Measurements from ENCODE around the gene ATAD3C. TPM values are rescaled to one million over a fixed set of nuclear protein-coding genes. Genes with fewer than 3 reads are reported as not detected.
"Not testable (repeated sequence)": the region's sequence is repeated elsewhere in the genome, so short reads cannot be mapped to it uniquely, and the experiment has no call there.

Gene ATAD3C
- total RNA-seq, 1 donor from 2014 or later: 0.62 TPM

DNA sequence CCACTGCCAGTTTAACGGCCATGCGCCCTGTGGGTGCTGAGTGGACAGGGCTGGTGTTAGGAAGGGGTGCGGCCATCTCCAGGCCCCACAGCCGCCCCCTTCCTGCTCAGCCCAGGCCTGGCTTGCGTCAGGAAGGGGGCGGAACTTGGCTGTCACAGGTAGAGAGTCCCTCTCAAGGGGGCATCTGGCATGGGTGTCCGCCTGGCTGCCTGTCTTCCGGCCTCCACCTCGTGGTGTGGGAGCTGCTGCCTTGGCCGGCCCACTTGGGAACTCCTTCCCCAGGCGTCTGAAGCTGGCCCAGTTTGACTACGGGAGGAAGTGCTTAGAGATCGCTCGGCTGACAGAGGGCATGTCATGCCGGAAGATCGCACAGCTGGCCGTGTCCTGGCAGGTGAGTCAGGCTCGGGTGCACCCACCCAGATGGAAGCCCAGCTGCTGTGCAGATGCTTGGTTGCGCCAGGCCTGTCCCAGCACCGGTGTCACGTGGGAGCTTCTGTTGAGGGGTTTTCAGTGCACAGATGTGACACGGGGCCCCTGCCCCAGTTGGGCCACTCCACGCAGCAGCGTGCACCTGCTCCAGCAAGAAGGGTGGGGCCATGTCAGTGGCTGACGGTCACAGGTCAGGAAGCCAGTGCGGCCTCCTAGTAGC lies 13.0 kb downstream of the ATAD3C start:
- no peak overlapping the region for H3K27ac Mint-ChIP-seq
- H3K9me3 Mint-ChIP-seq: no peaks in the 10 kb centered on the region
- DNase-seq (ENCODE audit: low spot score): no peak
- no peaks in the 10 kb centered on the region for H3K4me1 Mint-ChIP-seq (ENCODE audit: low read depth)
- intact Hi-C loops (cut with micrococcal nuclease): no loop called here
- H3K27me3 Mint-ChIP-seq (ENCODE audit: low read depth): no peaks in the 10 kb centered on the region
- H3K36me3 Mint-ChIP-seq (ENCODE audit: low read depth): no peaks in the 10 kb centered on the region
- H3K4me3 Mint-ChIP-seq (ENCODE audit: low read depth): no peak overlapping the region

- no peak overlapping the region for H3K27ac Mint-ChIP-seq
- no peaks in the 10 kb centered on the region for H3K36me3 Mint-ChIP-seq (ENCODE audit: low read depth)
- H3K4me1 Mint-ChIP-seq (ENCODE audit: low read depth): no peaks in the 10 kb centered on the region
- no peaks in the 10 kb centered on the region for H3K27me3 Mint-ChIP-seq (ENCODE audit: low read depth)
- DNase-seq (ENCODE audit: low spot score): no peak
- intact Hi-C loops (cut with micrococcal nuclease): no loop called here
- H3K9me3 Mint-ChIP-seq: no peaks in the 10 kb centered on the region
- no peak overlapping the region for H3K4me3 Mint-ChIP-seq (ENCODE audit: low read depth)
Observed at GRCh38 chr1:1463312-1463711, 13.8 kb downstream of the ATAD3C start.

- H3K27me3 Mint-ChIP-seq (ENCODE audit: low read depth); H3K36me3 Mint-ChIP-seq (ENCODE audit: low read depth); DNase-seq (ENCODE audit: low spot score); H3K9me3 Mint-ChIP-seq; H3K27ac Mint-ChIP-seq; H3K4me3 Mint-ChIP-seq (ENCODE audit: low read depth); intact Hi-C loops (cut with micrococcal nuclease): not testable (repeated sequence)
- peaks cover 12% of the 10 kb centered on the region for H3K4me1 Mint-ChIP-seq (ENCODE audit: low read depth)
Observed at GRCh38 chr1:1468196-1468985, 18.9 kb downstream of the ATAD3C start.

GRCh38 chr1:1470626-1471388 lies 21.3 kb downstream of the ATAD3C start:
- H3K4me1 Mint-ChIP-seq (ENCODE audit: low read depth): peaks cover 12% of the 10 kb centered on the region
- H3K27ac Mint-ChIP-seq: peak overlapping the region; percentile 76
- peaks cover 7% of the 10 kb centered on the region for H3K36me3 Mint-ChIP-seq (ENCODE audit: low read depth)
- no peaks in the 10 kb centered on the region for H3K27me3 Mint-ChIP-seq (ENCODE audit: low read depth)
- DNase-seq (ENCODE audit: low spot score): no peak
- no peaks in the 10 kb centered on the region for H3K9me3 Mint-ChIP-seq
- intact Hi-C loops (cut with micrococcal nuclease): loop anchor here (1.0 to 2.0 kb wide), 2 partner anchors 40 to 64 kb away; partner anchors contain the start of gene MRPL20
- H3K4me3 Mint-ChIP-seq (ENCODE audit: low read depth): peak overlapping the region; percentile 92

DNA sequence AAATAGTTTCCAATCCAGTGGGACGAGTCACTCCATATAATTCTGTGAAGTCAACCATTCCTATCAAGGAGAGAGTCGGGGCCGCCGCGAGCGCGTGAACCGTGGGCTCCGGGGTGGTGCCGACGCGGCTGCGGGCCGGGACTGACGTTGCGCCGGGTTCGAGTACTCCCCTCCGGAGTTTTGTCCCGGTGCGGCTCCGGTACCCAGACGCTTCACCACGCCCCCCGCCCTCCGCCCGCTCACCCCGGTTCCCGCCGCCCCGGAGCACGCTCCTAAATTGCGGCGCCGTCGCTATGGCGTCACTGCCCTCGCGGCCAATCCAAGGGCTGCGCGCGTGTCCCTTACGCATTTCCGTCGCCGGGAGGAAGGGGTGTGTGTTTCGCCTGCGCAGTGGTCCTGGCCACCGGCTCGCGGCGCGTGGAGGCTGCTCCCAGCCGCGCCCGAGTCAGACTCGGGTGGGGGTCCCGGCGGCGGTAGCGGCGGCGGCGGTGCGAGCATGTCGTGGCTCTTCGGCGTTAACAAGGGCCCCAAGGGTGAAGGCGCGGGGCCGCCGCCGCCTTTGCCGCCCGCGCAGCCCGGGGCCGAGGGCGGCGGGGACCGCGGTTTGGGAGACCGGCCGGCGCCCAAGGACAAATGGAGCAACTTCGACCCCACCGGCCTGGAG lies 22.0 kb downstream of the ATAD3C start, which contains the start of gene ATAD3B:
Gene ATAD3B (plus strand): TSS at position 377 of the 664 bp plus-strand sequence. CDS start 120 bp downstream, at position 497.
- H3K9me3 Mint-ChIP-seq: no peaks in the 10 kb centered on the region
- peaks cover 12% of the 10 kb centered on the region for H3K4me1 Mint-ChIP-seq (ENCODE audit: low read depth)
- intact Hi-C loops (cut with micrococcal nuclease): loop anchor here (1.0 to 2.0 kb wide), 2 partner anchors 40 to 65 kb away; partner anchors contain the start of gene MRPL20
- peaks cover 8% of the 10 kb centered on the region for H3K36me3 Mint-ChIP-seq (ENCODE audit: low read depth)
- H3K27me3 Mint-ChIP-seq (ENCODE audit: low read depth): no peaks in the 10 kb centered on the region
- DNase-seq (ENCODE audit: low spot score): peak; percentile 93
- H3K4me3 Mint-ChIP-seq (ENCODE audit: low read depth): peak within 1 kb of the TSS; percentile 92
- H3K27ac Mint-ChIP-seq: peak within 1 kb of the TSS; percentile 76

DNA sequence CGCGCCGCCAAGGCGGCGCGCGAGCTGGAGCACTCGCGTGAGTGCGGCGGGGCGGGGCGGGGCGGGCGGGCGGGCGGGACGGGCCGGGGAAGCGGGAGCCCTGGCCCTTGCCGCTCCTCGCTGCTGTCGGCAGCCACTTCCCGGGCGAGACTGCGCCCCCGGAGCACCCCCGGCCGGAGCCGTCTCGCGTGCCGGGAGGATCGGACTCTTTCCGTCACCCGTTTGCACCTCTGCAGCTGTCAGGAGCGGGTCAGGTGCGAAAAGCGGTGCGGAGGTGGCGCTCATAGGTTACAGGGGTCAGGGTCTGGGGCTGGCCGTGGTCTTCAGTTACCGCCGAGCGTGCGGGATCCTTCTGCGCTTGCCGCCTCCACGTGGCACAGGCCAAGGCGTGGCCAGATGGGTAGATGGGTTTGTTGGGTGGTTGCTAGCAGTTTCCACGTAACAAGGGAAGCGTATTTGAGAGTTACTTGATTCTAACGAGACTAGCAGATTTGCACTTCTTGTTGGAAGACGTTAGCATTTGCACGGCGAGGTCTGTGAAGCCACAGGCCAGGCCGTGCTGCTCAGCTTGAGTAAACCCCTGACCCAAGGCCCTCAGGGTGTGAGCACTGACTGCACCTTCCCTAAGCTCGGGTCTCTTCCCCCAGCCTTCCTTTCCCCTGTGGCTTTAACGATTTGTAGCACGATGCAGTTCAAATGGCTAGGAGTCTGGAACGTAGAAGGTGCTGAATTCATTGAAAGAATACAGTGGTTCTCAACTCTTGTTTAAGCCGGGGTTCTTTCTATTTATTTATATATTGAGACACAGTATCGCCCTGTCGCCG lies 22.8 kb downstream of the ATAD3C start:
- Mint-ChIP-seq H3K4me3 (ENCODE audit: low read depth) (peak overlapping the region; percentile 82), H3K4me1 (ENCODE audit: low read depth) (peaks cover 12% of the 10 kb centered on the region), H3K36me3 (ENCODE audit: low read depth) (peaks cover 16% of the 10 kb centered on the region), H3K27ac (peak overlapping the region; percentile 42)
- H3K9me3 Mint-ChIP-seq; intact Hi-C loops (cut with micrococcal nuclease); DNase-seq (ENCODE audit: low spot score); H3K27me3 Mint-ChIP-seq (ENCODE audit: low read depth): not testable (repeated sequence)

DNA sequence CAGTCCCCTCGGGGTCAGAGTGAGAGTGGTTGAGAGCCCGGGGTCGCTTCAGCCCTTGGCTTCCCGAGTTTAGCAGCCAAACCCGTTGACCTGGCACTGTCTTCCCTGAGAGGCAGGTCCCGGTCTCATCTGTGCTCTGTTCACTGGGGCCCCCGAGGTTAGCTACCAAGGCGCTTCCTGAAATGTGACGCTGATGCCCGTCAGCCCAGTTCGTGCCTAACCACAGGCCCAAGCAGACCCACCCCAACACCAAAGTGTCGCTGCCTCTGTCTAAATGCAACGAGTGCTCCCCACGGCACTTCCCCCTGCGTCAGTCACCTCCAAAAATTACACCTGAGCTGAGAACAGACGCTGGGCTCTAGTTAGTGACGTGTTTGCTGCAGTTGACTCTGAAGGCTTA lies 26.5 kb downstream of the ATAD3C start:
- intact Hi-C loops (cut with micrococcal nuclease); DNase-seq (ENCODE audit: low spot score); H3K9me3 Mint-ChIP-seq; H3K4me1 Mint-ChIP-seq (ENCODE audit: low read depth); H3K27me3 Mint-ChIP-seq (ENCODE audit: low read depth); H3K27ac Mint-ChIP-seq; H3K4me3 Mint-ChIP-seq (ENCODE audit: low read depth): not testable (repeated sequence)
- peaks cover 40% of the 10 kb centered on the region for H3K36me3 Mint-ChIP-seq (ENCODE audit: low read depth)

DNA sequence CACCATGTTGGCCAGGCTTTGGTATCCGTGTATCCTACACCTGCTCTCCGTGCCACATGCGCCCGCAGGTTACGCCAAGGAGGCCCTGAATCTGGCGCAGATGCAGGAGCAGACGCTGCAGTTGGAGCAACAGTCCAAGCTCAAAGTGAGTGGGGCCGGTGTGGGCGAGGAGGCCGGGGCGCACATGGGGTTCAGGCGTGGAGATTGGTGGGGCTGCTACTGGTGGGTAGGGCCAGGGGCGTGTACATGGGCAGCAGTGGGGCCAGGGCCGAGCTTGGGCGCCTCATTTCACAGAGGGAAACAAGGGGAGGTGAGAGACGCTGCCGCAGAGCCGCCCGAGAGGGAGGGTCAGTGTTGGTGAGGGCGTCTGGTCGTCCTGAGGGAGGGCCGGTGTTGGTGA lies 27.7 kb downstream of the ATAD3C start:
- Mint-ChIP-seq H3K36me3 (ENCODE audit: low read depth) (peaks cover 44% of the 10 kb centered on the region), H3K4me1 (ENCODE audit: low read depth) (peaks cover 1% of the 10 kb centered on the region), H3K9me3 (no peaks in the 10 kb centered on the region), H3K27me3 (ENCODE audit: low read depth) (no peaks in the 10 kb centered on the region), H3K4me3 (ENCODE audit: low read depth) (no peak overlapping the region), H3K27ac (no peak overlapping the region)
- intact Hi-C loops (cut with micrococcal nuclease): no loop called here
- DNase-seq (ENCODE audit: low spot score): no peak

DNA sequence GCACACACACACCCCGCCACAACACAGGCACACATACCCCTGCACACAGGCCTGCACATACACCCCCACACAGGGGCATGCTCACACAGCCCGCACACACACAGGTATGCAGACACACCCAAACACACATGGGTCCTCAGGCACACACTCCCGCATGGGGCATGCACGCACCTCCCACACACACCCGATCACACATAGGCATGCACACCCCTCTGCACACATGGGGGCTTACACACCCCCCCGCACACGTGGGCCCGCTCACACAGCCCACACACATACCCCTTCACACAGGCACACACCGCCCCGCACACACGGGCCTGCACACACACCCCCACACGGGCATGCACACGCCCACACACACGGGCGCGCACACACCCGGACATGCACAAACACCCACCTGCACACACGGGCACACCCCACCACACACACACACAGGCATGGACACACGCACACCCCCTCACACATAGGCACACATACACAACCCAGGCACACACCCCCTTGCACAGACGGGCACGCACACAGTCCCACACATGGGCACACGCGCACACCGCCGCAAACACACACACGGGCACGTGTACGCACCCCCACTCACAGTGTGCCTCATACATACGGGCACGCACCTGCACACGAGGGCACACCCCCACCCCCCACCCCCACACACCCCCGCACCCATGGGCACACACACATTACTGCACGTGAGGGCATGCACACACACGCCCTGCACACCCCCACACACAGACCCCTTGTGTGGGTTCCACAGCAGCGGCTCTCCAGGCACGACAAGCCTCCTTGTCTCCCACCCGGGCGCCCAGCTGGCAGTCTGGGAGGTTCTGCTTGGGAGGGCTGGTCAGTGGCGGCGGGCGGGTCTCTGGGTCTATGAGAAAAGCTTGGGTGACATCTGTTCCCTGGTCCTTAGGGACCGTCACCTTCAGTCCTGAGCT lies 30.3 kb downstream of the ATAD3C start:
- no peaks in the 10 kb centered on the region for H3K27me3 Mint-ChIP-seq (ENCODE audit: low read depth)
- intact Hi-C loops (cut with micrococcal nuclease): no loop called here
- DNase-seq (ENCODE audit: low spot score): no peak
- peaks cover 1% of the 10 kb centered on the region for H3K4me1 Mint-ChIP-seq (ENCODE audit: low read depth)
- H3K27ac Mint-ChIP-seq: no peak overlapping the region
- no peak overlapping the region for H3K4me3 Mint-ChIP-seq (ENCODE audit: low read depth)
- H3K36me3 Mint-ChIP-seq (ENCODE audit: low read depth): peaks cover 48% of the 10 kb centered on the region
- no peaks in the 10 kb centered on the region for H3K9me3 Mint-ChIP-seq

GRCh38 chr1:1480488-1480867 lies 31.0 kb downstream of the ATAD3C start:
- H3K27me3 Mint-ChIP-seq (ENCODE audit: low read depth); H3K9me3 Mint-ChIP-seq; intact Hi-C loops (cut with micrococcal nuclease); H3K27ac Mint-ChIP-seq; DNase-seq (ENCODE audit: low spot score); H3K4me1 Mint-ChIP-seq (ENCODE audit: low read depth); H3K4me3 Mint-ChIP-seq (ENCODE audit: low read depth): not testable (repeated sequence)
- peaks cover 46% of the 10 kb centered on the region for H3K36me3 Mint-ChIP-seq (ENCODE audit: low read depth)

- H3K4me1 Mint-ChIP-seq (ENCODE audit: low read depth); H3K9me3 Mint-ChIP-seq; H3K4me3 Mint-ChIP-seq (ENCODE audit: low read depth); intact Hi-C loops (cut with micrococcal nuclease); DNase-seq (ENCODE audit: low spot score); H3K27me3 Mint-ChIP-seq (ENCODE audit: low read depth); H3K27ac Mint-ChIP-seq: not testable (repeated sequence)
- H3K36me3 Mint-ChIP-seq (ENCODE audit: low read depth): peaks cover 41% of the 10 kb centered on the region
Observed at GRCh38 chr1:1481811-1482210, 32.3 kb downstream of the ATAD3C start.

Data from activated T-helper 2 cell treated with anti-CD3 and anti-CD28 coated beads, Interferon-gamma antibody, Interleukin-2, Interleukin-4, amounts not matched to agents 10 μg/mL and 5 μg/mL and 100 μg/mL, durations not matched to agents 14 hours and 24 hours and 36 hours (primary cell).